ENCODE data around the gene MED22.

DNA sequence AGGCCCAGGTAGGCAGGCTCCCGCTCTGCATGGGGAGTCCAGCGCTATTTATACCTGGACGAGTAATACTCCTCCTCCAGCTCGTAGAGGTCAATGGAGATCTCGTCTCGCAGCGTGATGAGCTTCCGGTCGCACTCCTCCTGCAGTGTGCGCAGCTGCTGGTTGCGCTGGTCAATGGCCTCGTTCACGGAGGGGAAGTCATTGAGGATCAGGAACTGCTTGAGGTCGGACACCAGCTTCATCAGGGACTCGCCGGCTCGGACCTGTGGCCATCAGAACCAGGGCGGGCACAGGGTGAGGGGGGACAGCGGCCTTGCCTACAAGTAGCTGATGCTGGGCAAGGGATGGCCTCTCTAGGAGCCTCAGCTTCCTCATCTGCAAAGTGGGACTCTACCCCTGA, 3.9 kb downstream of the MED22 start:
- TF ChIP-seq CTCF (IDR thresholded peaks at IDR 0.05; ENCODE audit: insufficient read depth, low read length) (no peak), GABPA (IDR thresholded peaks at IDR 0.05; ENCODE audit: low read depth) (no peak), POLR2AphosphoS5 (IDR thresholded peaks at IDR 0.05; ENCODE audit: low read depth) (no peak), SPI1 (IDR thresholded peaks at IDR 0.05; ENCODE audit: borderline replicate concordance, low read depth) (no peak)
- TF ChIP-seq, protein P1, sequence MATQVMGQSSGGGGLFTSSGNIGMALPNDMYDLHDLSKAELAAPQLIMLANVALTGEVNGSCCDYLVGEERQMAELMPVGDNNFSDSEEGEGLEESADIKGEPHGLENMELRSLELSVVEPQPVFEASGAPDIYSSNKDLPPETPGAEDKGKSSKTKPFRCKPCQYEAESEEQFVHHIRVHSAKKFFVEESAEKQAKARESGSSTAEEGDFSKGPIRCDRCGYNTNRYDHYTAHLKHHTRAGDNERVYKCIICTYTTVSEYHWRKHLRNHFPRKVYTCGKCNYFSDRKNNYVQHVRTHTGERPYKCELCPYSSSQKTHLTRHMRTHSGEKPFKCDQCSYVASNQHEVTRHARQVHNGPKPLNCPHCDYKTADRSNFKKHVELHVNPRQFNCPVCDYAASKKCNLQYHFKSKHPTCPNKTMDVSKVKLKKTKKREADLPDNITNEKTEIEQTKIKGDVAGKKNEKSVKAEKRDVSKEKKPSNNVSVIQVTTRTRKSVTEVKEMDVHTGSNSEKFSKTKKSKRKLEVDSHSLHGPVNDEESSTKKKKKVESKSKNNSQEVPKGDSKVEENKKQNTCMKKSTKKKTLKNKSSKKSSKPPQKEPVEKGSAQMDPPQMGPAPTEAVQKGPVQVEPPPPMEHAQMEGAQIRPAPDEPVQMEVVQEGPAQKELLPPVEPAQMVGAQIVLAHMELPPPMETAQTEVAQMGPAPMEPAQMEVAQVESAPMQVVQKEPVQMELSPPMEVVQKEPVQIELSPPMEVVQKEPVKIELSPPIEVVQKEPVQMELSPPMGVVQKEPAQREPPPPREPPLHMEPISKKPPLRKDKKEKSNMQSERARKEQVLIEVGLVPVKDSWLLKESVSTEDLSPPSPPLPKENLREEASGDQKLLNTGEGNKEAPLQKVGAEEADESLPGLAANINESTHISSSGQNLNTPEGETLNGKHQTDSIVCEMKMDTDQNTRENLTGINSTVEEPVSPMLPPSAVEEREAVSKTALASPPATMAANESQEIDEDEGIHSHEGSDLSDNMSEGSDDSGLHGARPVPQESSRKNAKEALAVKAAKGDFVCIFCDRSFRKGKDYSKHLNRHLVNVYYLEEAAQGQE (IDR thresholded peaks at IDR 0.05; ENCODE audit: insufficient replicate concordance, low read depth) = no peak

Data from HL-60 (cell line).